Fibroblast of gingiva (primary cell): ENCODE measurements around the gene OSGIN1.
A peak's percentile ranks its signal among the peaks of the same experiment; 100 is the strongest.

Source experiments
- DNase-seq: peaks from one replicate; pipeline ENCODE4 v3.0.0-alpha.2; 2011; ENCODE audit warnings: low read depth

Gene OSGIN1

GRCh38 chr16:84003038-84003437, 50.0 kb downstream of the OSGIN1 start:
- DNase-seq = no peak

- no peak for DNase-seq
Observed at GRCh38 chr16:84004442-84004841, 51.4 kb downstream of the OSGIN1 start.

- DNase-seq = no peak
Observed at GRCh38 chr16:84005391-84005790, 52.4 kb downstream of the OSGIN1 start.

- no peak for DNase-seq
Observed at GRCh38 chr16:84007520-84007919, 54.5 kb downstream of the OSGIN1 start.

GRCh38 chr16:84007965-84008364, 54.9 kb downstream of the OSGIN1 start:
- peak; percentile 38 for DNase-seq

GRCh38 chr16:84009282-84009681, 56.2 kb downstream of the OSGIN1 start:
- DNase-seq = no peak

- DNase-seq = no peak
Observed at GRCh38 chr16:84013787-84014569, 60.9 kb downstream of the OSGIN1 start.

GRCh38 chr16:84014570-84015327, 61.7 kb downstream of the OSGIN1 start:
- no peak for DNase-seq

GRCh38 chr16:84015399-84015798, 62.4 kb downstream of the OSGIN1 start:
- no peak for DNase-seq
